ENCODE results near the gene DELE1. TPM values are rescaled to one million over a fixed set of nuclear protein-coding genes. Genes with fewer than 3 reads are reported as not detected.

DELE1 gene
- total and polyA plus RNA-seq, 3 experiments from 2014 or later, result 27.3 to 50.2 (median 48.8) TPM

GRCh38 chr5:141877356-141878185 is 46.1 kb upstream of the DELE1 start:
- no peak overlapping the region for H3K27ac ChIP-seq (ENCODE audit: low read depth, low read length)
- H3K4me1 Mint-ChIP-seq, result peaks cover 22 to 36% (median 28%) of the 10 kb centered on the region in 3 donors
- H3K36me3 ChIP-seq (ENCODE audit: insufficient read depth, low read length), result no peaks in the 10 kb centered on the region
- ChIA-PET CTCF (interaction anchor here (0.9 to 9.0 kb wide), 28 partner anchors 8 to 310 kb away, joined by 3 to 184 read pairs (median 6); partner anchors contain the start of genes ARAP3, DELE1 and FCHSD1), POLR2A (interaction anchor here (0.8 to 3.8 kb wide), 3 partner anchors 92 to 185 kb away, joined by 3 to 21 read pairs (median 17); no protein-coding TSS in a partner anchor)
- DNase-seq, result peak in 1 of 5 donors; percentile 10
- peaks cover 27% of the 10 kb centered on the region for H3K4me1 ChIP-seq (ENCODE audit: insufficient read depth, low read length)
- no peaks in the 10 kb centered on the region for H3K36me3 Mint-ChIP-seq
- peaks cover 70% of the 10 kb centered on the region for H3K27me3 ChIP-seq (ENCODE audit: insufficient read depth, low read length, poor library complexity, severe bottlenecking)
- H3K27ac Mint-ChIP-seq, result peak overlapping the region in 5 of 8 donors; percentile 3 to 70 (median 20)
- H3K4me3 ChIP-seq (ENCODE audit: low read length), result peak overlapping the region; percentile 16
- no peaks in the 10 kb centered on the region for H3K9me3 Mint-ChIP-seq
- peaks cover 66 to 79% of the 10 kb centered on the region in 2 donors for H3K27me3 Mint-ChIP-seq
- H3K4me3 Mint-ChIP-seq, result peak overlapping the region; percentile 57 to 81 (median 75)
- no peaks in the 10 kb centered on the region for H3K9me3 ChIP-seq (ENCODE audit: low read length)

GRCh38 chr5:141878186-141878710 is 45.4 kb upstream of the DELE1 start, which contains the start of gene PCDH1:
Gene PCDH1, minus strand, starts transcription at chr5:141878410. Its CDS starts 148 bp downstream, at chr5:141878262.
- H3K27me3 ChIP-seq (ENCODE audit: insufficient read depth, low read length, poor library complexity, severe bottlenecking), result peaks cover 75% of the 10 kb centered on the region
- H3K9me3 Mint-ChIP-seq, result no peaks in the 10 kb centered on the region
- H3K27ac ChIP-seq (ENCODE audit: low read depth, low read length), result no peak within 1 kb of the TSS
- peak in 1 of 5 donors; percentile 20 for DNase-seq
- no peaks in the 10 kb centered on the region for H3K36me3 ChIP-seq (ENCODE audit: insufficient read depth, low read length)
- peak within 1 kb of the TSS in 6 of 8 donors; percentile 13 to 87 (median 58) for H3K27ac Mint-ChIP-seq
- peak within 1 kb of the TSS; percentile 75 for H3K4me3 ChIP-seq (ENCODE audit: low read length)
- H3K4me1 Mint-ChIP-seq, result peaks cover 22 to 36% (median 28%) of the 10 kb centered on the region in 3 donors
- peaks cover 69 to 78% of the 10 kb centered on the region in 2 donors for H3K27me3 Mint-ChIP-seq
- peak within 1 kb of the TSS; percentile 77 to 89 (median 83) for H3K4me3 Mint-ChIP-seq
- ChIA-PET POLR2A (interaction anchor here (0.8 to 3.8 kb wide), 6 partner anchors 80 to 195 kb away, joined by 3 to 21 read pairs (median 4); partner anchors contain the start of gene PCDH12), CTCF (interaction anchor here (0.9 to 9.0 kb wide), 37 partner anchors 9 to 311 kb away, joined by 3 to 184 read pairs (median 6); partner anchors contain the start of genes ARAP3, DELE1, FCHSD1 and RNF14)
- H3K9me3 ChIP-seq (ENCODE audit: low read length), result no peaks in the 10 kb centered on the region
- H3K4me1 ChIP-seq (ENCODE audit: insufficient read depth, low read length), result peaks cover 27% of the 10 kb centered on the region
- H3K36me3 Mint-ChIP-seq, result no peaks in the 10 kb centered on the region

GRCh38 chr5:141878711-141879425 is 44.8 kb upstream of the DELE1 start:
- Mint-ChIP-seq H3K27ac (peak overlapping the region in 5 of 8 donors; percentile 13 to 87 (median 47)), H3K4me1 (peaks cover 22 to 39% (median 31%) of the 10 kb centered on the region in 3 donors), H3K36me3 (no peaks in the 10 kb centered on the region), H3K4me3 (peak overlapping the region; percentile 71 to 89 (median 83)), H3K27me3 (peaks cover 74 to 78% of the 10 kb centered on the region in 2 donors), H3K9me3 (no peaks in the 10 kb centered on the region)
- H3K36me3 ChIP-seq (ENCODE audit: insufficient read depth, low read length), result no peaks in the 10 kb centered on the region
- peaks cover 27% of the 10 kb centered on the region for H3K4me1 ChIP-seq (ENCODE audit: insufficient read depth, low read length)
- DNase-seq, result peak; percentile 83 to 94 (median 84)
- H3K27ac ChIP-seq (ENCODE audit: low read depth, low read length), result no peak overlapping the region
- no peaks in the 10 kb centered on the region for H3K9me3 ChIP-seq (ENCODE audit: low read length)
- H3K27me3 ChIP-seq (ENCODE audit: insufficient read depth, low read length, poor library complexity, severe bottlenecking), result peaks cover 78% of the 10 kb centered on the region
- ChIA-PET POLR2A (interaction anchor here (0.8 to 3.8 kb wide), 9 partner anchors 30 to 196 kb away, joined by 3 to 21 read pairs (median 3); partner anchors contain the start of genes PCDH12 and RNF14), CTCF (interaction anchor here (0.7 to 9.0 kb wide), 55 partner anchors 9 to 311 kb away, joined by 3 to 184 read pairs (median 5); partner anchors contain the start of genes ARAP3, DELE1, FCHSD1 and RNF14)
- peak overlapping the region; percentile 75 for H3K4me3 ChIP-seq (ENCODE audit: low read length)

- H3K4me1 Mint-ChIP-seq, result peaks cover 22 to 40% (median 32%) of the 10 kb centered on the region in 3 donors
- peak overlapping the region in 5 of 8 donors; percentile 19 to 87 (median 47) for H3K27ac Mint-ChIP-seq
- peaks cover 76% of the 10 kb centered on the region for H3K27me3 ChIP-seq (ENCODE audit: insufficient read depth, low read length, poor library complexity, severe bottlenecking)
- H3K27me3 Mint-ChIP-seq, result peaks cover 74 to 78% of the 10 kb centered on the region in 2 donors
- no peaks in the 10 kb centered on the region for H3K36me3 Mint-ChIP-seq
- DNase-seq, result no peak
- H3K4me3 Mint-ChIP-seq, result peak overlapping the region; percentile 71 to 89 (median 83)
- no peak overlapping the region for H3K27ac ChIP-seq (ENCODE audit: low read depth, low read length)
- no peaks in the 10 kb centered on the region for H3K9me3 ChIP-seq (ENCODE audit: low read length)
- ChIA-PET POLR2A (interaction anchor here (1.0 to 3.8 kb wide), 6 partner anchors 30 to 187 kb away, joined by 3 to 21 read pairs (median 4); partner anchors contain the start of gene RNF14), CTCF (interaction anchor here (0.7 to 9.0 kb wide), 48 partner anchors 8 to 264 kb away, joined by 3 to 184 read pairs (median 5); partner anchors contain the start of genes ARAP3, DELE1, FCHSD1 and RNF14)
- H3K36me3 ChIP-seq (ENCODE audit: insufficient read depth, low read length), result no peaks in the 10 kb centered on the region
- H3K9me3 Mint-ChIP-seq, result no peaks in the 10 kb centered on the region
- H3K4me3 ChIP-seq (ENCODE audit: low read length), result no peak overlapping the region
- H3K4me1 ChIP-seq (ENCODE audit: insufficient read depth, low read length), result peaks cover 27% of the 10 kb centered on the region
These were observed 44.3 kb upstream of the DELE1 start for GRCh38 chr5:141879426-141879759.

- Mint-ChIP-seq H3K27ac (peak overlapping the region in 4 of 8 donors; percentile 9 to 76 (median 40)), H3K4me1 (peaks cover 22 to 40% (median 32%) of the 10 kb centered on the region in 3 donors), H3K9me3 (no peaks in the 10 kb centered on the region), H3K27me3 (peaks cover 74 to 78% of the 10 kb centered on the region in 2 donors), H3K36me3 (no peaks in the 10 kb centered on the region), H3K4me3 (peak overlapping the region in 2 of 7 donors; percentile 61 to 79)
- CTCF ChIA-PET, result interaction anchor here (0.7 to 9.0 kb wide), 36 partner anchors 7 to 263 kb away, joined by 3 to 184 read pairs (median 5); partner anchors contain the start of genes ARAP3, DELE1 and RNF14
- Histone ChIP-seq H3K9me3 (ENCODE audit: low read length) (no peaks in the 10 kb centered on the region), H3K27me3 (ENCODE audit: insufficient read depth, low read length, poor library complexity, severe bottlenecking) (peaks cover 75% of the 10 kb centered on the region), H3K4me3 (ENCODE audit: low read length) (no peak overlapping the region), H3K4me1 (ENCODE audit: insufficient read depth, low read length) (peaks cover 27% of the 10 kb centered on the region), H3K36me3 (ENCODE audit: insufficient read depth, low read length) (no peaks in the 10 kb centered on the region), H3K27ac (ENCODE audit: low read depth, low read length) (no peak overlapping the region)
- POLR2A ChIA-PET, result interaction anchor here (1.2 to 3.8 kb wide), 4 partner anchors 89 to 188 kb away, joined by 3 to 21 read pairs (median 10); partner anchors contain the start of gene RNF14
- no peak for DNase-seq
These were observed 43.5 kb upstream of the DELE1 start for GRCh38 chr5:141879941-141880738.

- Mint-ChIP-seq H3K4me1 (peaks cover 18 to 32% (median 27%) of the 10 kb centered on the region in 3 donors), H3K9me3 (no peaks in the 10 kb centered on the region), H3K36me3 (no peaks in the 10 kb centered on the region), H3K27me3 (peaks cover 74 to 78% of the 10 kb centered on the region in 2 donors), H3K4me3 (peak overlapping the region in 1 of 7 donors; percentile 10), H3K27ac (peak overlapping the region in 1 of 8 donors; percentile 30)
- H3K4me1 ChIP-seq (ENCODE audit: insufficient read depth, low read length), result peaks cover 25% of the 10 kb centered on the region
- H3K9me3 ChIP-seq (ENCODE audit: low read length), result no peaks in the 10 kb centered on the region
- peaks cover 75% of the 10 kb centered on the region for H3K27me3 ChIP-seq (ENCODE audit: insufficient read depth, low read length, poor library complexity, severe bottlenecking)
- H3K36me3 ChIP-seq (ENCODE audit: insufficient read depth, low read length), result no peaks in the 10 kb centered on the region
- H3K4me3 ChIP-seq (ENCODE audit: low read length), result no peak overlapping the region
- H3K27ac ChIP-seq (ENCODE audit: low read depth, low read length), result no peak overlapping the region
- no peak for DNase-seq
- CTCF ChIA-PET, result interaction anchor here (0.7 to 9.0 kb wide), 16 partner anchors 10 to 217 kb away, joined by 3 to 184 read pairs (median 4); partner anchors contain the start of gene RNF14
- POLR2A ChIA-PET, result interaction anchor here (0.6 to 3.8 kb wide), 2 partner anchors 97 to 189 kb away, joined by 3 to 21 read pairs; no protein-coding TSS in a partner anchor
These were observed 42.5 kb upstream of the DELE1 start for GRCh38 chr5:141880961-141881801.

Measured in CD8-positive, alpha-beta memory T cell (primary cell).